Mesenteric fat pad (tissue), 1 donor: ENCODE data around the gene LGALS13. TPM values are rescaled to one million over a fixed set of nuclear protein-coding genes. Genes with fewer than 3 reads are reported as not detected.

Source experiments
- DNase-seq: peaks from one replicate; pipeline ENCODE4 v3.0.0-alpha.2; 2020; ENCODE audit warnings: low spot score
- long read RNA-seq: library from polyadenylated mRNA; unstranded; transcript quantifications from one replicate; pipeline ENCODE4 v2.0.0, GENCODE V29; 2020
- total RNA-seq: library from RNA; stranded (reverse); fragmentation: NEBNext Ultra II Directional; extraction: Animal tissue kit (Norgen Biotek cat#: 25700); gene quantifications from one replicate; pipeline ENCODE4 v1.2.1, GENCODE V29; 2021
- donor health status: DM: yes; HTN: yes; CAD: no.

The LGALS13 gene, protein sequence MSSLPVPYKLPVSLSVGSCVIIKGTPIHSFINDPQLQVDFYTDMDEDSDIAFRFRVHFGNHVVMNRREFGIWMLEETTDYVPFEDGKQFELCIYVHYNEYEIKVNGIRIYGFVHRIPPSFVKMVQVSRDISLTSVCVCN
- total RNA-seq: not detected
- long read RNA-seq: 0 reads

DNA sequence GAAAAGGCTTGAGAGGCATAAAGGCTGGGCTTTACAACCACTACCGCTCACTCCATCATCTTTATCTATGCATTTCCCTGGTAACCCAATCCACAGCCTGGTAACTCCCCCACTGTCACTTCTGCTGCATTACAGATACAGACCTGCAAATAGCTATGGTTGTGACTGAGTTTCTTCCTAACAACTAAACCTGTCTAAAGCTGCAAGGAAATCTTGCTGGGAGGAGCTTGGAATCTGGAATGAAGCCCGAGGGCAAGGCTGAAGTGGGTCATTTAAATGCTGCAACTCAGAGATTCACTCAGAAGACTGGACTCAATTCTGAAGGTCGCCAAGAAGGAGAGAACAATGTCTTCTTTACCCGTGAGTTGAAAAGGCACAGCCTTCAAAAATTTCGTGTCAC lies at the start of gene LGALS13:
LGALS13 (plus strand) TSS at position 301 of the 400 bp plus-strand sequence; CDS start at position 346, 45 bp downstream.
- no peak for DNase-seq

- no peak for DNase-seq
Measured at GRCh38 chr19:39553082-39553652, 49.2 kb upstream of the LGALS13 start.

DNA sequence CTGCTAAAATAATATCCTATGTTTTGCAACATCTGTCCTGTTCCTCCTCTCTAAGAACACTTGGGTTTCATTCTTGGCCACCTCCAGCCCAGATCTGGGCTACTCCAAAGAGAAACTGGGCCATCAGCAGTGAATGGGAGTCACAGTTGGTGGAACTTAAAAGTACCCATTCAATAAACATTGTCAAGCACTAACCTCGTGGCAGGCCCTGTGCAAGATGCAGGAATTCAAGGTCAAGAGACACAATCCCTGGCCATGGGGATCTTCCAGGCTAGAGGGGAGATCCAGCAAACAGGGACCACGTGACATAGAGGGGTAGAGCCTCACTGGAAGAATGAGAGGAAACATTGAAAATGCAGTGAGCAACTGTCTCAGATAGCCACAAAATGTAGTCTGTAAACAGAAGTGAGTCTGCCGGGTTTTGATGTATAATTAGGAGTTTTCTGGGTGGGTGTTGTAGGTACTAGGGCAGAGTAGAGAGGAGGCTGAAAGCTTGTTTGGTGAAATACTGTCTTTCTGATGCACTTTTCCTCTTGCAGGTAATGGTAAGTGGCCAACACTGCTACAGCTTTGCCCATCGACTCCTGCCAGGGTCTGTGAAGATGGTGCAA lies 47.5 kb upstream of the LGALS13 start:
- no peak for DNase-seq

DNA sequence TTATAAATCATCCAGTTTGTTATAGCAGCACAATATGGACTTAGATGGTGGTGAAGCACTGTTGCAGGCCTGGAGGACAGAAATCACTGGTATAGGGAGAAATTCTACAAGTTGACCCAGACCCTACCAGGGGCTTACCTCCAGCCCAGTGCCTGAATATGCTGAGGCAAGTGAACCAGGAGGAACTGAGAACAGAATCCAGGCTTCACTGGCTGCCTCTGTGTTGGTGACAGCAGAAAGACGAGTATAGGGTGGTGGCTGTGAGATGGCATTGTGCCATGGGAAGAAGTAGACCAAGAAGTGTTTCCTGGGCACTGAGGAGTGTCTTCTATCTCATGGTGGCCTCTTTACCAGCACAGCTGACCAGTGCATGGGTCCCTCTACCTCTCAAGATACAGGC lies 46.4 kb upstream of the LGALS13 start:
- DNase-seq: no peak

- DNase-seq: no peak
Measured at GRCh38 chr19:39557811-39558623, 44.3 kb upstream of the LGALS13 start.

GRCh38 chr19:39558624-39559117 lies 43.7 kb upstream of the LGALS13 start:
- DNase-seq: no peak

- no peak for DNase-seq
Measured at GRCh38 chr19:39563408-39563807, 38.9 kb upstream of the LGALS13 start.

- DNase-seq: no peak
Measured at GRCh38 chr19:39566064-39566463, 36.3 kb upstream of the LGALS13 start.

- DNase-seq: no peak
Measured at GRCh38 chr19:39568604-39569003, 33.7 kb upstream of the LGALS13 start.

- DNase-seq: no peak
Measured at GRCh38 chr19:39582442-39582841, 19.9 kb upstream of the LGALS13 start.

DNA sequence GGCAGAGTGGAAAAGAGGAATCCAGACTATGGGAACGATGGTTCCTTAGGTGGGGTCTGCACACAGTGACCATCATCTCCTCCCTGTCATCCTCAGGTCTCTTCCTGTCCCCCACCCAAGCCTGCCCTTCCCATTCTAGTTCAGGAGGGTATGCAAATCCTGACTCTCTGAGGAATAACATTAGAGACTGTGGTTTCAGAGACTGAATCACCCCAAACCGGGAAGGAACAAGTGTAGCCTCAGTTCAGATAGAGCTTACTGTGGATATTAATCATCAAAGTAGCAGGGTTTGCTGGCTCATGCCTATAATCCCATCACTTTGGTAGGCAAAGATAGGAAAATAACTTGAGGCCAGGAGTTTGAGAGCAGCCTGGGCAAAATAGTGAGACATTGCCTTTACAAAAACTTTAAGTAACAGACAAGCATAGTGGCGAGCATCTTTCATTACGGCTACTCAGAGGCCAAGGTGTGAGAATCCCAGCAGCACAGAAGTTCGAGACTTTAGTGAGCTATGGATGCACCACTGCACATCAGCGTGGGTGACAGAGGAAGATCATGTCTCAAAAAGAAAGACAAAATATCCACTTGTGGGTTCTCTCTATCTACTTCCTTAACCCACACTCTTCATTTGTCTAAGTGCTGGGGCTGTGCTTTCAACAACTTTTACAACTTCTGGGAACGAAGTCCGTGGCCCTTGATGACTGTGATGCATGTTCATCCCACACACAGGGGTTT lies 19.3 kb upstream of the LGALS13 start:
- DNase-seq: no peak

DNA sequence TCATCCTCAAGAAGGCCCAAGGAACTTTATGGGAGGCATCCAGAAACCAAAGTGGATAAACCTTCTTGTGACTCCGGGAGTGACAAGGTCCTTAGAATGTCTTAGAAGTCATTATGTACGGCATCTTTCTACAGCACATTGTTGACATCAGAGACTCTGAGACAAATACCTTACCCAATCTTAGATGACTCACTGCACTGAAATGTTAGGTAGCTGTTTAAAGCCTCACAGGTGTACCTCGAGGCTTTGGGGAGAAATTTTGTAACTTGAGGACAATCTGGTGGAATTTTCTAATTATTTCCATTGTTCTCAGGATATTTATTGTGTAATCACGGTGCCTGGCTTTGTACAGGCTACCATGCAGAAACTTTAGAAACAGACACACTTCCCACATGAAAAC lies 14.8 kb upstream of the LGALS13 start:
- DNase-seq: no peak

- DNase-seq: no peak
Measured at GRCh38 chr19:39588066-39588465, 14.3 kb upstream of the LGALS13 start.

- no peak for DNase-seq
Measured at GRCh38 chr19:39590265-39590664, 12.1 kb upstream of the LGALS13 start.

DNA sequence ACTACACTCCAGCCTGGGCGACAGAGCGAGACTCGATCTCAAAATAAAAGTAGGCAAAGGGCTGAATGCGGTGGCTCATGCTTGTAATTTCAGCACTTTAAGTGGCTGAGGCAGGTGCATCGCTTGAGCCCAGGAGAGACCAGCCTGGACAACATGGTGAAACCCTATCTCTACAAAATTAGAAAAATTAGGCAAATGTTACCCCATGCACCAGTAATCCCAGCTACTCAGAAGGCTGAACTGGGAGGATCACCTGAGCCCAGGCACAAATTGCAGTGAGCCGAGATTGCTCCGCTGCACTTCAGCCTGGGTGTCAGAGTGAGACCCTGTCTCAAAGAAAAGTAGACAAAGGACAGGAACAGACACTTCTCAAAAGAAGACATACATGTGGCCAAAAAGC lies 9.9 kb upstream of the LGALS13 start:
- no peak for DNase-seq

GRCh38 chr19:39595950-39596349 lies 6.4 kb upstream of the LGALS13 start:
- no peak for DNase-seq

DNA sequence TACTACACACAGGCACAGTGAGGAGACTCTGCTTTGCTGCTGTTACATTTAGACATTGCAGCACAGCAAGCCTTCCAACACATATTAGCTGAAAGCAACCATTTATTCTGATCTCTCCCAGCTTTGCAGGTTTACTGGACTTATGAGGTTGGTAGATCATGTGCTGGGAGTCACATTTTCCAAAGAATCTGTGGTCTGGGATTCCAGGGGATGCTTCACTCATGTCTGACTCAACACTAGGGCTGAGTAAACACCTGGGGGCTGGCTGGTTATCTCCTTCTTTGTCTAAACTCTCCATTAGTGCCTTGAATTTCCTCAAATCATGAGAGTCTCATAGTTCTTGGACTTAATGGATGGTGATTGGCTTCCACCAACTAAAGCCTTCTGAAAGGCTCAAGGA lies 5.4 kb upstream of the LGALS13 start:
- no peak for DNase-seq

DNA sequence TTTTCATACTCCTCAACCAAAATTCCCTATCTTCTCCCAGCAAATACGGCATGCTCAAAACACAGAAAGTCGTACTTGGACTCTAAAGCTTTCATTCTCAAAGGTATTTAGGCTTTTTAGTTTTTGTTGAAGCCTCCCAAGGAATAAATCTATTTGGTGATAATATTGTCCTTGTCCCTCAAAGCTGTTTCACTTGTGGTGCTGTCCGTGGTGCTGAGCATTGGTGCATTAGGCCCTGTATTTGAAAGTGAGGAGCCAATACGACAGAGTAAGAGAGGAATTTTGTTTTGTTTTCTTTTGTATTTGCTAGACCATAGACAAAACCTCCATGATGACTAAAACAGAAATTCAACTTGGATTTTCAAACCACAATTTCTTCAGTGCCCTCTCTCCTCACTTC lies 3.2 kb upstream of the LGALS13 start:
- no peak for DNase-seq

DNA sequence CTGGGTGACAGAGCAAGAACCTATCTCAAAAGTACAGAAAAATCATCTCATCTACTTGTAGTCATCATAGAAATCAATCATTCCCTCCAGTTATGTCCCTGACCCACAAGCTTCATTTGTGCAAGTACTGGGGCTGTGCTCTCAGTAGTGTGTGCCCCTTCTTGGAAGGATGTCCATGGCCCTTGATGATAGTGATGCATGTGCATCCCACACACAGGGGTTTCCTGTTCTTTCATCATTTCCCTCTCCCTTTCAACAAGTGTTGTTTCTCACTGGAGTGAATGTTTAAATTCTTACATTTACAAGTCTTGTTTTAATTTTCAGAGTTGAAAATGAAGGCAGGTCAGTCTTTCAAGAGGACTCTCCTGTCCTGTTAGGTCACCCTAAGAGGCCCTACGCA lies 1.5 kb downstream of the LGALS13 start:
- no peak for DNase-seq

DNA sequence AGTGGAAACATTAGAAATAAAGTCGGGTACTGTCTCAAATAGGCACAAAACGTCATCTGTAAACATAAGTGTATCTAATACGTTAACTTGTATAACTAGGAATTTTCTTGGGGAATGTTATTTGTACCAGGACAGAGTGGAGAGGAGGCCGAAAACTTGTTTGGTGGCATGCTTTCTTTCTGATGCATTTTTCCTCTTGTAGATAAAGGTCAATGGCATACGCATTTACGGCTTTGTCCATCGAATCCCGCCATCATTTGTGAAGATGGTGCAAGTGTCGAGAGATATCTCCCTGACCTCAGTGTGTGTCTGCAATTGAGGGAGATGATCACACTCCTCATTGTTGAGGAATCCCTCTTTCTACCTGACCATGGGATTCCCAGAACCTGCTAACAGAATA lies 4.7 kb downstream of the LGALS13 start:
- no peak for DNase-seq

- DNase-seq: no peak
Measured at GRCh38 chr19:39607561-39607960, 5.2 kb downstream of the LGALS13 start.
